Vagina (tissue), 2 donors: ENCODE data around the gene PSRC1. TPM values are rescaled to one million over a fixed set of nuclear protein-coding genes. Genes with fewer than 3 reads are reported as not detected.

Experiments
- DNase-seq, 2 donors: peaks; one replicate each; pipeline ENCODE4 v3.0.0-alpha.2; 2017; ENCODE audit errors: extremely low spot score in 2 of 2
- H3K27ac ChIP-seq: fragments of 200-600 bp; sonication (generic); one replicate; pipeline ENCODE4 v1.5.1; 2019
- H3K27me3 ChIP-seq: fragments of 200-600 bp; sonication (generic); one replicate; pipeline ENCODE4 v1.5.1; 2019
- H3K36me3 ChIP-seq, 2 donors: fragments of 200-600 bp; sonication (generic); one replicate each; pipeline ENCODE4 v1.5.1; 2017 to 2019
- H3K4me1 ChIP-seq: fragments of 200-600 bp; sonication (generic); one replicate; pipeline ENCODE4 v1.5.1; 2019
- H3K4me3 ChIP-seq, 2 donors: fragments of 200-600 bp; sonication (generic); 1 replicate in 1 of 2; 2 replicates in 1 of 2; pipeline ENCODE4 v1.5.1; 2016 to 2019
- H3K9me3 ChIP-seq: fragments of 200-600 bp; sonication (generic); one replicate; pipeline ENCODE4 v1.5.1; 2019
- CTCF ChIP-seq, 3 experiments: fragments of 450-650 bp in 2 of 3; fragments of 200-600 bp in 1 of 3; sonication (generic) in 1 of 3; IDR thresholded peaks; one replicate each; pipeline ENCODE4 v1.5.1; 2017 to 2019; ENCODE audit warnings: antibody characterized with exemption in 3 of 3, mild to moderate bottlenecking in 2 of 3, moderate library complexity in 2 of 3
- POLR2A ChIP-seq, 2 donors: fragments of 450-650 bp; IDR thresholded peaks; one replicate each; pipeline ENCODE4 v1.6.1; 2017; ENCODE audit warnings: antibody characterized with exemption in 2 of 2, mild to moderate bottlenecking in 2 of 2, moderate library complexity in 2 of 2
- POLR2AphosphoS5 ChIP-seq, 2 donors: sonication (generic); formaldehyde crosslinking; IDR thresholded peaks; one replicate each; pipeline ENCODE4 v1.9.0; 2017; ENCODE audit warnings: antibody characterized with exemption in 2 of 2, mild to moderate bottlenecking in 2 of 2, low read depth in 1 of 2; ENCODE audit not compliant: insufficient read depth in 1 of 2
- intact Hi-C: fragments of 100-400 bp; cut with DNase I; formaldehyde crosslinking; loops from one replicate; pipeline ENCODE4 v1.15.1; 2023
- total RNA-seq: library from RNA; depleted of rRNA; stranded (reverse); fragments of >200 nt; gene quantifications from one replicate; pipeline ENCODE4 v1.2.3, GENCODE V29; 2016

PSRC1 gene
- total RNA-seq, 1 donor from 2014 or later: 5.4 TPM

DNA sequence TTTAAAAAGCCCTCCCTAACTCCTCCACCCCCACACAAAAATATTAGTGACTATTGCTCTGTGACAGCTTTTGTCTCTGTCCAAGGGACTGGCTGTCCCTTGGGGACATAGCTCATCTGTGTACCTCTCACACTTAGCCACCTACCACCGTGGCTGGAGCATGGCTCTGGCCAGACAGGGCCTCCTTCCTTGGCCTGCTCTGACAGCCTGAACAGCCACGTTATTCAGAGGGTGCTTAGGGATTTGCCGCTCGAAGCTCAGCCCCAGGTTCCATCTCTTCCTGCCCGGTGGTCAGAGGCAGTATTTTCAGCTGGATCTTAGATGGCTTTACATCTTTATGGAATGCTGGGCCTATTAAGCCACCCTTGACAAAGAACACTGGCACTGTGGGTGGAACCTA is 39.7 kb downstream of the PSRC1 start:
- DNase-seq: no peak
- TF ChIP-seq POLR2AphosphoS5 (IDR thresholded peaks at IDR 0.05; ENCODE audit: insufficient read depth in 1 of 2, low read depth in 1 of 2): no peak
- no peak for TF ChIP-seq POLR2A (IDR thresholded peaks at IDR 0.05)
- no peak for TF ChIP-seq CTCF (IDR thresholded peaks at IDR 0.05)
- no peaks in the 10 kb centered on the region for H3K9me3 ChIP-seq
- H3K4me1 ChIP-seq: peaks cover 44% of the 10 kb centered on the region
- peaks cover 0 to 7% of the 10 kb centered on the region in 2 donors for H3K36me3 ChIP-seq
- H3K4me3 ChIP-seq: no peak overlapping the region
- no peaks in the 10 kb centered on the region for H3K27me3 ChIP-seq
- no peak overlapping the region for H3K27ac ChIP-seq
- intact Hi-C loops: no loop called here

DNA sequence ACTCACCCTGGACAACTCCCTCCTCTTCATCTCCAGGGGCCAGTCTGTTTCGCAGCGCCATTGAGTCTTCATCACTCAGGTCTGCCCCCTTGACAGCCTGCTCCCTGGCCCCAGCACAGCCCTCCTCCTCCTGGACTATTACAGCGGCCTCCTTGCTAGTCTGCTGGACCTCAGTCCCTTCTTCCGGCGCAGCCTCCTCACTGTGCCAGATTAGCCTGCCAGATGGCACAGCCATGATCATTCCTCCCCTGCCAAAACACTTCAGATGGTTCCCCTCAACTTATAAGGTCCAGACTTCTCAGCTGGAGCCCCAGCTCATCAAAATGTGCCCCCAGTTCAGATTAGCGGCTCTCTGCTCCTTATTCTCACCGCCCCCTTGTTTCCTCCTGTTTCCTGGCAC is 40.6 kb downstream of the PSRC1 start:
- H3K27me3 ChIP-seq: no peaks in the 10 kb centered on the region
- DNase-seq: no peak
- peaks cover 0 to 15% of the 10 kb centered on the region in 2 donors for H3K36me3 ChIP-seq
- intact Hi-C loops: no loop called here
- no peak overlapping the region for H3K27ac ChIP-seq
- H3K4me1 ChIP-seq: peaks cover 44% of the 10 kb centered on the region
- H3K4me3 ChIP-seq: no peak overlapping the region
- no peaks in the 10 kb centered on the region for H3K9me3 ChIP-seq
- peak in 1 of 2 donors; percentile 16 for TF ChIP-seq POLR2AphosphoS5 (IDR thresholded peaks at IDR 0.05; ENCODE audit: insufficient read depth in 1 of 2, low read depth in 1 of 2)
- TF ChIP-seq POLR2A (IDR thresholded peaks at IDR 0.05): no peak
- TF ChIP-seq CTCF (IDR thresholded peaks at IDR 0.05): no peak

DNA sequence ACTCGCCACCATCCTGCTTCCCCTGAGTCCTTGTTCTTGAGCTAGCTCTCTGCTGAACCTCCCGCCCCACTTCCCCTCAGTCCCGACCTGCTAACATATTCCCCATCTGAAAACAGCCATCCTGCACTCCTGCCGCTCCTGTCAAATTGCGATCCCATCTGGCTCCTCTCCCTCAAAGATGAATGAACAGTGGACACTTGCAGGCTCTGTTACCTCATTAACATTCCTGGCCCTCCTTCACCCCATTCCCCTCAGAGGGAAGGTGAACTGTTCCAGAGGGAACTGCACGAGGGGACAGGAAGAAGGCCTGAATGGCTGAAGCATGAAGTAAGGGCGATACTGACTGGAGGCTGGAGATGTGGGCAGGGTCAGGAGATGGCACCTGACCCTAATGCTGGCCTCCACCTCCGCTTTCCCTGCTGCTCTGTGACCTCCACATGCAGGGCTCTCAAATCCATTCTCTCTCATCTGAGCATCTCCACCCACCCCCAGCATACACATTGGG is 41.1 kb downstream of the PSRC1 start:
- Histone ChIP-seq H3K27ac (no peak overlapping the region), H3K27me3 (no peaks in the 10 kb centered on the region), H3K9me3 (no peaks in the 10 kb centered on the region), H3K36me3 (peaks cover 0 to 20% of the 10 kb centered on the region in 2 donors), H3K4me1 (peaks cover 44% of the 10 kb centered on the region), H3K4me3 (no peak overlapping the region)
- intact Hi-C loops: no loop called here
- no peak for TF ChIP-seq POLR2A (IDR thresholded peaks at IDR 0.05)
- TF ChIP-seq POLR2AphosphoS5 (IDR thresholded peaks at IDR 0.05; ENCODE audit: insufficient read depth in 1 of 2, low read depth in 1 of 2): no peak
- no peak for TF ChIP-seq CTCF (IDR thresholded peaks at IDR 0.05)
- DNase-seq: peak in 1 of 2 donors; percentile 82

DNA sequence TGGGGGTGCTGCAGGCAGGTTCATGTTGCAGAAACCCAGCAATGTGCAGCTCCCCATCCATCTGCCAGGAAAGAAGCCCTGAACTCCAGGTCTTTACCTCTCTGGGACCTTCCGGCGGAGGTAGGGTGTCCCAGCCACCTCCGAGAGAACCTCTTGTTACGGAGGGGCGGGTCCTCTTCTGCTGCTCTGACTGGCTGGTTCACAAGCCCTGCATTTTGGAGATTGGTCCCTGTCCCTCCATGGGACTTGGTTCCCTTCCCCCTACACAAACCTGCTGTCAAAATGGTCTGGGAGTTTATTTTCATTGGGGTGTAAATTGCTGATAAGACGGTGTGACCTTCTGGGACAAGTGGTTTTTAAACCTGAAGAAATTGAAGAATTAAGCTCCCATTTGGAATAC is 41.6 kb downstream of the PSRC1 start:
- Histone ChIP-seq H3K27me3 (no peaks in the 10 kb centered on the region), H3K36me3 (peaks cover 0 to 25% of the 10 kb centered on the region in 2 donors), H3K4me3 (no peak overlapping the region), H3K9me3 (no peaks in the 10 kb centered on the region), H3K4me1 (peaks cover 41% of the 10 kb centered on the region), H3K27ac (peak overlapping the region; percentile 61)
- peak in 1 of 2 donors; percentile 84 for DNase-seq
- TF ChIP-seq POLR2A (IDR thresholded peaks at IDR 0.05) (no peak), POLR2AphosphoS5 (IDR thresholded peaks at IDR 0.05; ENCODE audit: insufficient read depth in 1 of 2, low read depth in 1 of 2) (no peak), CTCF (IDR thresholded peaks at IDR 0.05) (no peak)
- intact Hi-C loops: no loop called here
